Stimulated activated CD8-positive, alpha-beta memory T cell treated with anti-CD3 and anti-CD28 coated beads, Interleukin-15, amount 100 ng/mL, for 24 hours (primary cell): ENCODE data around the gene CA11.
A peak's percentile ranks its signal among the peaks of the same experiment; 100 is the strongest.

ENCODE experiments used
- DNase-seq: peaks from one replicate; pipeline ENCODE4 v3.0.0-alpha.2; 2020; ENCODE audit warnings: low read depth

CA11 gene

DNA sequence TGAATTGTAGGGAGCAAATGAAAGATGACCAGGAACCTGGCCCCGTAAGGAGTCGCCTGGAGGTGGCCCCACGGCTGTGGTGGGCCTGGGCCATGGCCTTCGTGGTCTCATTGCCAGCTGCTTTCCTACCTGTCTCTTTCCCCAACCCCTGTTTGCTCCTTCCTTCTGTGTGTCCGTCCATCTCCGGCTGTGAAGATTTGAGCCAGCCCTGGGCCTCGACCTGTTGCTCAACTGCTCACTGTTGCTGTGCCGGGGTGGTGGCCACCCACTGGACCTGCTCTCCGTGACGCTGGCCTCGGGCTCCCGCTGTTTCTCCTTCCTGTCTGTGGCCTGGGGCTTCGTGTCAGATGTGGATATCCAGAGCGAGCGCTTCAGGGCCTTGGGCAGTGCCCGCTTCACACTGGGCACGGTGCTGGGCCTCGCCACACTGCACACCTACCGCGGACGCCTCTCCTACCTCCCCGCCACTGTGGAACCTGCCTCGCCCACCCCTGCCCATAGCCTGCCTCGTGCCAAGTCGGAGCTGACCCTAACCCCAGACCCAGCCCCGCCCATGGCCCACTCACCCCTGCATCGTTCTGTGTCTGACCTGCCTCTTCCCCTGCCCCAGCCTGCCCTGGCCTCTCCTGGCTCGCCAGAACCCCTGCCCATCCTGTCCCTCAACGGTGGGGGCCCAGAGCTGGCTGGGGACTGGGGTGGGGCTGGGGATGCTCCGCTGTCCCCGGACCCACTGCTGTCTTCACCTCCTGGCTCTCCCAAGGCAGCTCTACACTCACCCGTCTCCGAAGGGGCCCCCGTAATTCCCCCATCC, 17.3 kb downstream of the CA11 start:
- no peak for DNase-seq

DNA sequence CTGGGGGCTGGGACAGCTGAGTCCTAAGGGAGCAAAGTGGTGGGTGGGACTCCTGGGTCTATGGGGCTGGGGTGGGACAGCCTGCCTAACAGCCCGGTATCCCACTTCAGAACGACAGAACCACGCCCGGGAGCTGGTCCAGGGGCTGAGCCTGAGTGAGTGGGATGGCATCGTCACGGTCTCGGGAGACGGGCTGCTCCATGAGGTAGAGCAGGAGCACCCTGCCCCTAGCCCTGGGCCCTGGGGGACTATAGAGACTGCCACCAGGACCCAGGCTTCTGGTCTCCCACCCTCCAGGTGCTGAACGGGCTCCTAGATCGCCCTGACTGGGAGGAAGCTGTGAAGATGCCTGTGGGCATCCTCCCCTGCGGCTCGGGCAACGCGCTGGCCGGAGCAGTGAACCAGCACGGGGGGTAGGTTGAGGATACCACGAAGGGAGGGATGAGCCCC, 18.1 kb downstream of the CA11 start:
- DNase-seq, result no peak

DNA sequence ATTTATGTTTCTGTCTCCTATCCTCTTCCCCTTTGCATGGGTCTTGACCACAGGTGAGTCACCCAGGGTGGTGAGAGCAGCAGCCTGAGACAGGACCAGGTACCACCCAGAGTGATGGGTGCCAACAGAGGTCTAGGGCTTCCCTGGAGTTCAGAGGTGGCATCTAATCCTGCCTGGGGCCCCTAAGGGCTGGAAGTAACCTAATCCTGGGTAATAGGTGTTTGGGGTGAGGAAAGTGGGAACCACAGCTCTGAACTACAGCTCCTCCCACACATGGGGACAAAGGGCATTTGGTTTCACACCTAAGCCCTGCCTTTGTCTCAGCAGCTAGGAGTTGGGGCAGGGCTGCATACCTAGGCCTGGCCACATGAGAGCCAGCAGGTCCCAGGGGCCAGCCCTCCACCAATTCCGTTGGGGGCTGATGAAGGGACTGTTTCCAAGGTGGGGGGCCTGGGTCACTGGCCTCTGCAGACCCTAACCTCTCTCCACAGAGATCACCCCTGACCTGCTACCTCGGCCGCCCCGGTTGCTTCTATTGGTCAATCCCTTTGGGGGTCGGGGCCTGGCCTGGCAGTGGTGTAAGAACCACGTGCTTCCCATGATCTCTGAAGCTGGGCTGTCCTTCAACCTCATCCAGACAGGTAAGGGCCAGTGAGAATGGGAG, 18.7 kb downstream of the CA11 start:
- DNase-seq, result no peak

DNA sequence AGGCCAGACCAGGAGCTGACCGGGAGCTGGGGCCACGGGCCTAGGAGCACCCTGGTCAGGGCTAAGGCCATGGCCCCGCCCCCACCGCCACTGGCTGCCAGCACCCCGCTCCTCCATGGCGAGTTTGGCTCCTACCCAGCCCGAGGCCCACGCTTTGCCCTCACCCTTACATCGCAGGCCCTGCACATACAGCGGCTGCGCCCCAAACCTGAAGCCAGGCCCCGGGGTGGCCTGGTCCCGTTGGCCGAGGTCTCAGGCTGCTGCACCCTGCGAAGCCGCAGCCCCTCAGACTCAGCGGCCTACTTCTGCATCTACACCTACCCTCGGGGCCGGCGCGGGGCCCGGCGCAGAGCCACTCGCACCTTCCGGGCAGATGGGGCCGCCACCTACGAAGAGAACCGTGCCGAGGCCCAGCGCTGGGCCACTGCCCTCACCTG, 20.1 kb downstream of the CA11 start:
- no peak for DNase-seq

DNA sequence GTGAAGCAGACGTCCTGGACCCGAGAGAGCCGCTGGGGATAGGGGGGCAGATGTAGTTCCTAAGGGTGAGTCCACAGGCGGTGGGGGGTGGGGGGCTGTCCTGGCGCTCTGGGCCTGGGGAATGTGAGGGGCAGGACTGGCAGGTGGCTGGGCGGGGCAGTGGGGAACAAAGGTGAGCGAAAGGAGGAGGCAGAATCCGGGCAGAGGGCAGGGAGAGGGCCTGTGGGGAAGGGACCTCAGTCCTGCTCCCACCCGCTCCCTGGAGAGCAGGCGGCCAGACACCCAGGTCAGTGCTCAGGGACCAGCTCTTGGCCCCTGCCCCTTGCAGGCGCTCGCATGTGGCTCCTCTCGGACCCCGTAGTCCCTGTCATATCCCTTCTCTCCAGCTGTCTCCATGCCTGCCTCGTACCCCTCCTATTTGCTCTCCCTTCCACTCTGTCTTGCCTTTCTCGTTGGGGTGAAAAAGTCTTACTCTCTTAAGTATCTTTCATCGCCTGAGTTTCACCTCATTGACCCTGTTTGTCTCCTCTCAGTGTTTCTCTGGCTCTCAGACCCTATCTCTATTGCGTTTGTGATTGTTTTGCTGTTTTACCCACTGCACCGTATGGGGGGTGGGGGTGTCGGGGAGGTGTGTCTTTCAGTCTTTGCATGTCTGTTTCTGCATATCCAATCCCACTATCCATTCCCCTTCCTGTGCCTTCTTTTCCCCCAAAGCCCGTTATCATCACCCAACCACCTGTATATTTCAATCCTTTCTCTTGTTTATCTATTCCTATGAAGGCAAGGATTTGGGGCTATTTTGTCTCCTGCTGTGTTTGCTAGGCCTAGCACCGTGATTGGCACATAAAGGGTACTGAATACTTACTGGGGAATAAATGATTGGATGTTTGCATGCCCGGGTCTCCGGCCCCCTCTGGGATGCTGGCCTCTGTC, 20.9 kb downstream of the CA11 start:
- DNase-seq, result no peak

DNA sequence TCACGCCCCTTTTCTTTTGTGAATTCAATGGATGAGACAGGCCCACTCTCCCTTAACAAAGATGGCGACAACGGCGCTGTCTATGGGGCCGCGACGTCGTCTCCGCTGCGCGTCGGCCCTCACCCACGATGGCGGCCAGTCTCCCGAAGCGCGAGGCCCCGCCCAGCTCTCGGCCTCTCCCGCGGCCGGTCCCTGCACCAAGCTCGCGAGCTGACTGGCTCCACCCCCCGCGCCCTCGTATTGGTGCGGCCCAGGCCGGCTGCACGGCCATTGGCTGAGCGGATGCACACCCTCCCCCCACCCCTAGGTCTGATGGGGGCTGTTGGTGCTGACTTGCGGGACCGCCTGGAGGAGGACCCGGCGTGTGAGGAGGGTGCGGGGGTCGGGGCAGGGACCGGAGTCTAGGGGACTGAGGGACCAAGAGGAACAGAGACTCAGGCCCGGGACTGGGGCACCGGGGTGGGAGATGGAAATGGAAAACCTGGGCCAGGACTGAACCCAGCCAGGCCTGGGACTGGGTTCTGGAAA, 21.9 kb downstream of the CA11 start:
- peak; percentile 87 for DNase-seq

DNA sequence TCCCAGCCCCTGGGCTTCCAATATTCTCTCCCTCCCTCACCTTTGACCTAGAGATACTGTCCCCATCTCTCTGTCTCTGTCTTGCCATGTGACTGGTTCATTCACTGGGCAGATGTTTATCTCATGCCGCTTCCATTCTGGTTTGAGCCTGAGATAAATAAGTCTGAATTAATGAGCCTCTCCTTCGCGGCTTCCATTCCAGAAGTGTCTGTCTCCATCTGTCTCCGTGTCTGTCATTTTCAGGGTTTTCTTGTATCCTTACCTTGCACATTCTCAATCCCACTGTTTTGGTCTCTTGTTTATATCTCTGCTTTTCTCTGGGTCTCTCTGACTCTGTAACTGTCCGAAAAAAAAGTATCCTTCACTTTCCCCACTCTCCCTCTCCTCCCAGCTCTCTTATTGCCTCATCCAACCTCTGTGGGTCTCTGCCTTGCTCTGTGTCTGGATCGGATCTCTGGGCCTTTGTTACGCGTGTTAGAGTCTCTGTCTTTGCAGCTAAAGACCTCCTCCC, 22.4 kb downstream of the CA11 start:
- DNase-seq, result no peak

DNA sequence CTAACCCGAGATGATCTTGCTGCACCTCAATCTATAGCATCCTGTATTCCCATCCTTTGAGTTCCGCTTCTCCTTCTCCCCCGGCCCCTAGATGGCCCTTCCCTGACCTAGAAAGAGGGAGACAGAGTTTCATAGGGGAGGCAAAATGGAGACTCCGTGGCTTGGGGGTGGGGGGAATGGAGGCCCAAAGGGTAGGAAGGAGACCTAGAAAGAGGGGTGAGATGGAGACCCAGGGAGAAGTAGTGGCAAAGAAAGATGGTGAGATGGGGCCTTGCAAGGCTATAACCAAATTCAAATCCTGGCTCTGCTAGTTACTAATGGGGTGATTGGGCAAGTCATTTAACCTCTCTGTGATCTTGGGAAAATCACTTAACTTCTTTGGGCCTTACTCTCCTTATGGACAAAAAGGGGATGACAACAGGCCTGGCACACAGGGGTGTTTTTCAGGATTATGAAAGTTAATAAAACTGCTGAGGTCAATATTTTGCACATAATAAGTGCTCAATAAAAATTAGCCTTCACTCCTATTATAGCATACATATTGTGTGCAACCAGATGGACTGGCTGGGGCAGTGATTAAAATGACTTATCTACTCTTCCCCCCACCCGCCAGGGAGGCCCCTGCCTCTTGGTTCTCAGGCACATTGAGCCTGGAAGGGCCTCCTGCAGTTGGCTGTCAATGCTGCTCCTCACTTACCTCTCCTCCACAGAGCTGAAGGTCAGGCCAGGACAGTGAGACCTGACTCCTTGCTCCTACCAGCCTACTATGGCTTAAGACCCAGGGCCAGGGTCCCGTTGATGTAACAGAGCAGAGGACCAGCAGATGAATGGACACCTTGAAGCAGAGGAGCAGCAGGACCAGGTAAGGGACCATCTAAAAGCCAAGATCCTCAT, 26.0 kb downstream of the CA11 start:
- DNase-seq, result no peak

DNA sequence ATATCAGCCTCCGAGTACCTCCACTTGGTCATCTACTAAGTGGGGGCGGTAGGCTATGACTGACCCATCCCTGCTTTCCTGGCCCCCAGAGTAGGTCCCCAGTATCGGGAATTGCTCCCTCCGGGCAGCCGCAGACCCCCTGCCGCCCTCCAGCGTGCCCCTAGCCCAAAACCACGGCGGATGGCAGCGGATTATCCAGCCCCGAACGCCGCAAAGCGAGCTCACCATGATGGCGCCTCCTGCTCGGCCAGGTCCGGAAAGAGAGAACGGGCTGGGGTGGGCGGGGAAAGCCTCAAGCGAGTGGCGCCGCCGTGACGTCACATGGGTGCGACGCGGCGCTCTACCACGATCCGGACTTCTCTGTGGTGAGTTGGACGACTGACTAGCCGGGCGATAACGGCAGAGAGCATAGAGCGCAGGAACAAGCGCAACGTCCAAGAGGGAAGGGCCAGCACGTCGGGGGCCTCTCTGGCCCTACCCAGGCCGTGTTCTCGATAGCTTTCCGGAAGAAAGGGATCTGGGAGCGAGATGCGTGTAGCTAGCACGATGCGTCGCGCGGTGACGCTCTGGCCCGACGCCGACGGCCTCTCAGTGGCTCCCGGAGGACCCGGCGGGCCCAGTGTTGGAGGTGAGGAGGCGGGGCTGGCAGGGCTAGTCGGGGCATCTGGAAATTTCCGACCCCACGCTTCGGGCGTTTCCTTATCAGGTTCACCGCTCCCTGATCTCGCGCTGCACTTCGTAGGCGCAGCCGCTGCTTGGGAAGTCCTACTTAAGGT, 26.9 kb downstream of the CA11 start, which contains the start of the genes RPL18 and SPHK2:
RPL18 (minus strand) TSS at position 263 of the 776 bp plus-strand sequence; CDS start at position 228, 35 bp downstream.
SPHK2 (plus strand) TSS at position 591 of the 776 bp plus-strand sequence. CDS start 1,009 bp downstream, outside the sequence.
- DNase-seq, result peak; percentile 91

DNA sequence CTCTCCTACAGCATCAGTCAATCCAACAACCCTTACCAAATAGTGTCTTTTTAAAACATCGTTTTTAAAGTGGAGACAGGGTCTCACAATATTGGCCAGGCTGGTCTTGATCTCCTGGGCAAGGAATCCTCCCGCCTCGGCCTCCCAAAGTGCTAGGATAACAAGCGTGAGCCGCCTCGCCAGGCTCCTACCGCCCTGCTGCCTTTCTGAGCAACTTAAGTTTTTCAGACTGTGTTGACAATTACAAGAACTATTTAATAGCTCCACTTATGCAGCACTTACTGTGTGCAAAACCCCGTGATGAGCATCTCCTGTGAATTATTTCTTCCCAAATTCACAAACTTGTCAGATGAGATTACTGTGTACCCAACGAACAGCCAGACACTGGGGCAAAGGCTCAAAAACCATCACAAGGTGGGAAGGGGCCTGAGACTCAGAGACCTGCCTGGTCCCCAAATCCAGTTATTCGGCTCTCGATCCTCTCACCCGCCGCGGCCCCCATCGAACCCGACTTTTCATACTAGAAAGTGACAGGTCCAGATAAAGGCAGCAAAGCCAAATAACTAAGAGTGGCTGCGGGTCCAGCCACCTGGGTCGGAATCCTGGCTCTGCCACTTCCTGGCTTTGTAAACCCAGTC, 27.6 kb downstream of the CA11 start:
- DNase-seq, result no peak

DNA sequence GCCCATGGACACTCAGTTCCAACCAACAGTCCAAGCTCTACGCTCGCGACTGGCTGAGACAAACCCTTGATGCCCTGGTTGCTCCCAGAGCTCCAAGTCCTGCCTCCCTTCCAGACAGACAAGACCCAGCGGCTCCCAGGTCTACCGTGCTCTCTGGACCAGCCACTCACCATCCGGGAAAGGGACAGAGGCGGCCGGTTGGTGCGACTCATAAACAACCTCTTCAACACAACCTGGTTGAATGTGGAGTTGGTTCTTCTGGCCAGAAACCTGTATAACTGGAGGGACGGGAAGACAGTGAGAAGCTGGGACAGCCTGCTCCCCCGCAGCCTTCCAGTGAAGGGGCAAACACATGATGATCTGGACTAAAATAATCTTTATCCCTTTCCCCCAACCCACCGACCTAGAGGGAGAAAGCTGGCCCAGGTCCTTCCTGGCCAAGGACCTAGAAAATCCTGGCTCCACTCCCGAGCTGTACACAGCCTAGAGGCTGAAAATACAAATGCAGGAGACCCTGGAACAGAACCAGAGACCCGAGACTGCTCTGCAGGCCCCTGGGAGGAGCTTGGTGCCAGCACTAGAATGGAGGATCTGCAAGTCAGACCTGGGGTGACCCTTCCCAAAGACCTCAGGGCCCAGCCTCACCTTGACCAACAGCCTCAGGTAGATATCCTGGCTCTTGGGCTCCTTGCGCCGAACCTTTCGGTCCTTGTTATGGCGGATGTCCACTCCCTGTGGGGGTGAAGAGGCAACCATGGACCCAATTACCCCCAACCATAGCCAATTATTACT, 28.6 kb downstream of the CA11 start:
- DNase-seq, result no peak

DNA sequence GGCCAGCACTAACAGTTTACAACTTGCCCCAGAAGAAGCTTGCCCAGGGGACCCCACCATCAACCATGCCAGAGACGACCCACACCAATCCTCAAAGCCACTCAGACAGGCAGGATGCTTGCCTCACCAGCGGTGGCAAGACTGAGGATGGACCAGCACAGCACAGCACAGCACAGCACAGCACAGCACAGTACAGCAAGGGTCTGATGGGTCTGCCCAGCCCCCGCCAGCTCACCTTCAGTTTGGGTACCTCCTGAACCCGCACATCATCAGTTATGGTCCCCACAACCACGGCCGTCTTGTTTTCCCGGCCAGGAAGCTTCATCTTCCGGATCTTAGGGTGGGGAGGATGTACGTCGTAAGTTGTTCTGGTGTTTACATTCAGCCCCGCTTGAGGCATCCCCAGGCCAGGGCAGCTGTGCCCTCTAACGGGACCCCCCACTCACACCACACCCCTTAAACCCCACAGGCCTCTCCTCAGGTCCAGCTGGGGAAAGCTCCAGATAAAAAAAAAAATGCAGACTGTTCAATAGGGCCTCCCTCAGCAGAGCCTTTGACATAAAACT, 29.4 kb downstream of the CA11 start:
- no peak for DNase-seq

DNA sequence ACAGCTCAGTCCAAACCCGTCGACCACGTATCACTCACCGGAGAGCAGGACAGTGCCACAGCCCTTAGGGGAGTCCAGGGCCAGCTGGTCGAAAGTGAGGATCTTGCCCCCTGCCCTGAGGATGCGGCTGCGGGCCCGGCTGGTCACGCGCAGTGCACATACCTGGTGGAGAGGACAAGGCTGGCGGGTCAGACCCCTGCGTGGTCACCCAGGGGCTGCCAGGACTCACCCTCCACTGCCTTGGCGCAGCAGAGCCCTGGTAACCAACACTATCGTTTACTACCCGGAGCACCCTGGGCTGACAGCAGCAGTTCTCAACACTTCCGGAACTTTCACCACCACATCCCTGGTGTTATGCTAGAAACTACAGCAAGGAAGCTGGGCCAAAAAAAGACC, 29.9 kb downstream of the CA11 start:
- DNase-seq, result no peak

DNA sequence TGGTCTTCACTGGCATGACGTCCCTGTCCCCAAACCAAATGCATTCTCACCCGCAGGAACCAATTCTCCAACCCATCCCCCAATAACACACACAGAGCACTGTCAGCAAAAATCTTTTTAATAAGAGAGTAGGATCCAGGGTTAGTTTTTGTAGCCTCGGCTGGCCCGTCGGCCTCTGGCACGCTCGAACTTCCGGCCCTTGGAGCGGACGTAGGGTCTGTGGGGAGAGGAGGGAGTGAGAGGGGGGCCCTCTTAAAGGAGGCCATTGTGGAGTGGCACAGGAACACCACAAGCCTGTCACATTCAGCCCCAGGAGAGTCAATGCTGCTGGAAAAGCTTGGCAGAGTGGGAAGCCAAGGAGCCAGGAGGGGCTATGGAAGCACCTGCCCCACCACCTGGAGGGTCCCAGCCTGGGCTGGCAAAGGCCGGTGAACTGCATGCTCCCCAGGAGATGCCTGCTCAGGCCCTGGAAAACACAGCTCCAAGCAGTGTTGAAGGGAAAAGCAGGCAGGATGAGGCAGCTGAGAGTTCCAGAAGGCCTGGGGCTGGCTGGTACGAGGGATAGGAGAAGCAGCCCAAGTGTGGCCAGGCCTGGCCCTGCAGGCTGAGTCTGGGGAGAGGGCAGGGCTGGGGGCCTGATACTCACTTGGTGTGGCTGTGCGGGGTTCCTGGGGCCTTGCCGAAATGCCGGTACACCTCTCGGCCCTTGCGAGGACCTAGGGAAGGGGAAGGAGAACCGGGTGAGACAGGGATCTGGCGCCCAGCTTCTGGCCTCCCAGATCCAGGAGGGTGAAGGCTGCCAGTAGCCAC, 30.6 kb downstream of the CA11 start:
- DNase-seq, result no peak

DNA sequence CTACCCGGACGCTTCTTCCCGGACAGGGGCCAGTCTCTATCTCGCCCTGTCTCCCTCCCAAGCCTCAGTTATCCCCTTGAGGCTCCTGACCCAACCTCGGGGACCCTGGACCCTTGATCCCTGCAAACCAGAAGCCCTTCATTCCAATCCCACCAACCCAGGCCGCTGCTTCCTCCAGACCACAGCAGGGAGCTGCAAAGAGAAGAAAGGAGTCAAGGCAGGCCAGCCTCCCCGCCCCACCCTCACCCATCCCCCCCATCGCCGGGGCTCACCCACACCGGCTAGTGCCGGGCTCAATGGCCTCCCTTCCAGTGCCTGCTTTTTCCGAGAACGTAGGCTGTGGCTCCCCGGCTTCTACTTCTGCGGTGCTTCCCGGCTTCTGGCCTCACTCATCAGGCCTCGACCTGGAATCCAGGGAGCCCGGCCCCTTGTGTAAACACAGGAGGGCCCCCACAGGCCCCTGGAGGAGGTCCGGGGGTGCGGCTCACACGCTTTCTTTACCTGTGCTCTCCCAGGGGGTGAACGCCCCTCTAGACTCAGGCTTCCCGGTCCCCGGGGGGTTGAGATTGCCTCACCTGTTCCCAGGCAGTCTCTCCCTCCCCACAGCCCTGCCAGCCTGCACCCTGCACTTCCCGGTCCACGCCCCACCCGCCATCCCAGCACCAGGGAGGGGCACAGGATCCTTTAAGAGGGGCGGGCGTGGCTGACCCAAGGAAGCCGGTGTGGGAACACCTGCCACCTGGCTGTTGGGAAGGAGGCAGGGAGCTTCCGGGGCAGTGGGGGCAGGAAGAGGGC, 31.4 kb downstream of the CA11 start, which contains the start of gene FAM83E:
FAM83E (minus strand) TSS at position 641 of the 795 bp plus-strand sequence. CDS start 1,704 bp downstream, outside the sequence.
- no peak for DNase-seq

DNA sequence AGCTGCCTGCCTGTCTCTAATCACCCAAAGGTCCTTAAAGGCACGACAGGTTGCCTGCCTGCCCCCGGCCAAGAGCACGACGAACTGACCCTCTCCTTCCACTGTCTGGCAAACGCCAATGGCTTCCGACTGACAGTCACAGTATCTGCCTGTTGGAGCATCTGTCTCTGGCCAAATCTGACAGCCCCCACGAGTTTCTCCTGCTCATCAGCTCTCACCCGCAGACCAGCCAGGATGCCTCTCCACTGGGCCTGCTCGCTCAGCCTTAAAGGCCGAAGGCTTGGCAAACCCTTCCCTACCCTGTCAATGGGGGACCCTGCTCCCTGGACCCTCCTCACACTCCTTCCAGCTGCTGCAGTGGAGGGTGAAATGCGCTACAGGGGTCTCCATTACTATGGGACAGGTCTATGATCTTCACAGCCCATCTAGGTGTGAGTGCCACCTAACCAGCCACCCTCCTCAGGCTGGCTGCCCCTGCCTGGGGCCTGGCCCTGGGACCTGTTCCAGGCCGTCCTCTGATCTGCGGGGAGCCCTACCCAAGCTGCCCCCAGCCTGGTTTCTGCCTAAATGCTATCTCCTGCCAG, 32.0 kb downstream of the CA11 start:
- no peak for DNase-seq
